H1 (cell line): ENCODE results near the gene ARHGEF7. TPM values are rescaled to one million over a fixed set of nuclear protein-coding genes. Genes with fewer than 3 reads are reported as not detected.

Experiments used
- CEBPB ChIP-seq: IDR thresholded peaks from 2 replicates; pipeline ENCODE4 v1.6.1; 2012; ENCODE audit warnings: low read depth, low read length
- polyA plus RNA-seq, 7 experiments: library from polyadenylated mRNA; depleted of rRNA in 3 of 7; stranded (reverse) in 5 of 7; unstranded in 2 of 7; fragments of >200 nt in 5 of 7; fragments of 200-250 nt in 2 of 7; gene quantifications; 1 replicate in 5 of 7; 2 replicates in 1 of 7; 4 replicates in 1 of 7; pipeline versions ENCODE4 v1.2.1 to v1.2.3, GENCODE V29; 2011 to 2013; ENCODE audit warnings: missing spikeins in 2 of 7, mixed read lengths in 2 of 7
- total RNA-seq: library from RNA; stranded (reverse); fragmentation: NEBNext Ultra II Directional; extraction: Animal tissue kit (Norgen Biotek cat#: 25700); gene quantifications from 2 replicates; pipeline ENCODE4 v1.2.1, GENCODE V29; 2021

Gene ARHGEF7
- total and polyA plus RNA-seq, 2 of the 8 experiments (the other 6 are each of a cell fraction or from before 2014, with no cell fraction given), result 26.2 to 56.5 TPM

- TF ChIP-seq CEBPB, result no peak
These were observed 140.2 kb downstream of the ARHGEF7 start (continued) for GRCh38 chr13:111255228-111255790.
